Tibial nerve (tissue), 4 donors: Measurements from ENCODE around the gene COL4A3.

Experiments used
- CTCF ChIP-seq, 5 experiments: fragments of 200-600 bp in 3 of 5; fragments of 450-650 bp in 2 of 5; sonication (generic) in 3 of 5; IDR thresholded peaks; one replicate each; pipeline ENCODE4 v1.5.1; 2016 to 2019; ENCODE audit warnings: antibody characterized with exemption in 5 of 5, mild to moderate bottlenecking in 3 of 5, moderate library complexity in 2 of 5
- EP300 ChIP-seq, 2 donors: sonication (generic); formaldehyde crosslinking; IDR thresholded peaks; one replicate each; pipeline ENCODE4 v1.6.1; 2017; ENCODE audit warnings: antibody characterized with exemption in 2 of 2, mild to moderate bottlenecking in 1 of 2
- POLR2A ChIP-seq, 2 donors: fragments of 450-650 bp; IDR thresholded peaks; one replicate each; pipeline ENCODE4 v1.6.1; 2017; ENCODE audit warnings: antibody characterized with exemption in 2 of 2, mild to moderate bottlenecking in 2 of 2, moderate library complexity in 2 of 2

GRCh38 chr2:227267410-227268115, 103.1 kb downstream of the COL4A3 start:
- no peak for TF ChIP-seq CTCF (IDR thresholded peaks at IDR 0.05)
- no peak for TF ChIP-seq POLR2A (IDR thresholded peaks at IDR 0.05)
- no peak for TF ChIP-seq EP300 (IDR thresholded peaks at IDR 0.05)
